ELR (cell line): Measurements from ENCODE around the gene DNTT.

Experiments used
- DNase-seq: peaks from one replicate; pipeline ENCODE4 v3.0.0-alpha.2; 2015; ENCODE audit warnings: low read depth

Gene DNTT

GRCh38 chr10:96304230-96304629 is at the start of gene DNTT:
TSS of gene DNTT (plus strand) at chr10:96304434. CDS start at chr10:96304498, 64 bp downstream.
- DNase-seq: no peak

GRCh38 chr10:96254976-96255375 is 49.3 kb upstream of the DNTT start:
- DNase-seq: no peak

- DNase-seq: no peak
Measured at GRCh38 chr10:96255549-96256333, 48.5 kb upstream of the DNTT start.

- no peak for DNase-seq
Measured at GRCh38 chr10:96257944-96258343, 46.3 kb upstream of the DNTT start.

GRCh38 chr10:96259150-96259549 is 45.1 kb upstream of the DNTT start:
- DNase-seq: no peak

- no peak for DNase-seq
Measured at GRCh38 chr10:96260014-96260413, 44.2 kb upstream of the DNTT start.

GRCh38 chr10:96261132-96261531 is 43.1 kb upstream of the DNTT start:
- no peak for DNase-seq

GRCh38 chr10:96261930-96262329 is 42.3 kb upstream of the DNTT start:
- no peak for DNase-seq

- DNase-seq: no peak
Measured at GRCh38 chr10:96263176-96263575, 41.1 kb upstream of the DNTT start.

GRCh38 chr10:96263669-96264068 is 40.6 kb upstream of the DNTT start:
- no peak for DNase-seq

- DNase-seq: no peak
Measured at GRCh38 chr10:96264938-96265337, 39.3 kb upstream of the DNTT start.

GRCh38 chr10:96266118-96266770 is 38.0 kb upstream of the DNTT start:
- no peak for DNase-seq

GRCh38 chr10:96267234-96267705 is 37.0 kb upstream of the DNTT start:
- no peak for DNase-seq

- no peak for DNase-seq
Measured at GRCh38 chr10:96268341-96268909, 35.8 kb upstream of the DNTT start.

- DNase-seq: no peak
Measured at GRCh38 chr10:96269438-96270300, 34.6 kb upstream of the DNTT start.

GRCh38 chr10:96270571-96270970 is 33.7 kb upstream of the DNTT start:
- no peak for DNase-seq

- no peak for DNase-seq
Measured at GRCh38 chr10:96271016-96271815, 33.0 kb upstream of the DNTT start, which contains the start of gene BLNK. TSS of gene BLNK (minus strand) at chr10:96271569. CDS start at chr10:96271398, 171 bp downstream.

- DNase-seq: no peak
Measured at GRCh38 chr10:96272316-96273280, 31.6 kb upstream of the DNTT start.

GRCh38 chr10:96275685-96276418 is 28.4 kb upstream of the DNTT start:
- DNase-seq: no peak
